ENCODE data around the gene TEAD1. TPM values are rescaled to one million over a fixed set of nuclear protein-coding genes. Genes with fewer than 3 reads are reported as not detected.

The TEAD1 gene
- total RNA-seq, 1 experiment from 2014 or later: 106 TPM

GRCh38 chr11:12807621-12808020 is 133.4 kb downstream of the TEAD1 start:
- ChIA-PET CTCF (no interaction called here), POLR2A (ENCODE audit: unreplicated experiment) (no interaction called here)
- Histone ChIP-seq H4K20me1 (ENCODE audit: insufficient read depth) (no peaks in the 10 kb centered on the region), H3K4me1 (replicated peaks; ENCODE audit: insufficient read depth) (peaks cover 40% of the 10 kb centered on the region), H3K27me3 (ENCODE audit: insufficient read depth, low read depth) (no peaks in the 10 kb centered on the region), H2AFZ (no peak overlapping the region), H3F3A (ENCODE audit: insufficient read depth, low read depth) (peaks cover 17% of the 10 kb centered on the region), H3K36me3 (ENCODE audit: low read depth) (no peaks in the 10 kb centered on the region), H3K9me3 (ENCODE audit: insufficient read depth, low read depth) (no peaks in the 10 kb centered on the region), H3K4me3 (no peak overlapping the region), H3K27ac (no peak overlapping the region), H3K79me2 (ENCODE audit: low read depth) (peaks cover 95% of the 10 kb centered on the region), H3K9me2 (ENCODE audit: insufficient read depth) (no peaks in the 10 kb centered on the region), H3K4me2 (no peak overlapping the region)
- BruUV-seq (replicated peaks): no TSS peak
- intact Hi-C loops (cut with micrococcal nuclease; ENCODE audit: unreplicated experiment): loop anchor here (10.0 kb wide), 1 partner anchor 53 kb away; no protein-coding TSS in a partner anchor
- TF ChIP-seq EZH2 (IDR thresholded peaks at IDR 0.05; ENCODE audit: low read depth) (no peak), CTCF (conservative IDR thresholded peaks at IDR 0.05) (no peak)
- no peak for DNase-seq

- Histone ChIP-seq H3F3A (ENCODE audit: insufficient read depth, low read depth) (peaks cover 11% of the 10 kb centered on the region; the same call in 1 of the 2 replicates), H3K4me1 (replicated peaks; ENCODE audit: insufficient read depth) (peaks cover 41% of the 10 kb centered on the region), H3K27me3 (ENCODE audit: insufficient read depth, low read depth) (no peaks in the 10 kb centered on the region), H3K9me2 (ENCODE audit: insufficient read depth) (no peaks in the 10 kb centered on the region), H3K36me3 (ENCODE audit: low read depth) (no peaks in the 10 kb centered on the region), H3K27ac (no peak overlapping the region), H3K9me3 (ENCODE audit: insufficient read depth, low read depth) (no peaks in the 10 kb centered on the region), H3K79me2 (ENCODE audit: low read depth) (peaks cover 98% of the 10 kb centered on the region), H3K4me3 (no peak overlapping the region), H4K20me1 (ENCODE audit: insufficient read depth) (no peaks in the 10 kb centered on the region), H3K4me2 (no peak overlapping the region), H2AFZ (no peak overlapping the region)
- no peak for DNase-seq
- POLR2A ChIA-PET (ENCODE audit: unreplicated experiment): no interaction called here
- CTCF ChIA-PET: no interaction called here
- BruUV-seq (replicated peaks): no TSS peak
- TF ChIP-seq EZH2 (IDR thresholded peaks at IDR 0.05; ENCODE audit: low read depth): no peak
- TF ChIP-seq CTCF (conservative IDR thresholded peaks at IDR 0.05): no peak
- intact Hi-C loops (cut with micrococcal nuclease; ENCODE audit: unreplicated experiment): loop anchor here (10.0 kb wide), 1 partner anchor 54 kb away; no protein-coding TSS in a partner anchor
Observed at GRCh38 chr11:12808519-12808918, 134.3 kb downstream of the TEAD1 start.

GRCh38 chr11:12809364-12809763 is 135.1 kb downstream of the TEAD1 start:
- Histone ChIP-seq H3K36me3 (ENCODE audit: low read depth) (no peaks in the 10 kb centered on the region), H2AFZ (no peak overlapping the region), H3K27ac (no peak overlapping the region), H3K4me2 (no peak overlapping the region), H3K27me3 (ENCODE audit: insufficient read depth, low read depth) (no peaks in the 10 kb centered on the region), H3K79me2 (ENCODE audit: low read depth) (peaks cover 98% of the 10 kb centered on the region), H3F3A (ENCODE audit: insufficient read depth, low read depth) (peaks cover 6% of the 10 kb centered on the region; the same call in 1 of the 2 replicates), H3K4me3 (no peak overlapping the region), H3K9me3 (ENCODE audit: insufficient read depth, low read depth) (no peaks in the 10 kb centered on the region), H3K9me2 (ENCODE audit: insufficient read depth) (no peaks in the 10 kb centered on the region), H3K4me1 (replicated peaks; ENCODE audit: insufficient read depth) (peaks cover 41% of the 10 kb centered on the region), H4K20me1 (ENCODE audit: insufficient read depth) (no peaks in the 10 kb centered on the region)
- BruUV-seq (replicated peaks): no TSS peak
- intact Hi-C loops (cut with micrococcal nuclease; ENCODE audit: unreplicated experiment): loop anchor here (10.0 kb wide), 1 partner anchor 55 kb away; no protein-coding TSS in a partner anchor
- CTCF ChIA-PET: no interaction called here
- no peak for TF ChIP-seq CTCF (conservative IDR thresholded peaks at IDR 0.05)
- no peak for TF ChIP-seq EZH2 (IDR thresholded peaks at IDR 0.05; ENCODE audit: low read depth)
- POLR2A ChIA-PET (ENCODE audit: unreplicated experiment): interaction anchor here (0.6 kb wide), 1 partner anchor 86 kb away, joined by 6 read pairs; no protein-coding TSS in a partner anchor
- no peak for DNase-seq
